ENCODE results near the gene TMEM63C.
"Not testable (repeated sequence)": the region's sequence is repeated elsewhere in the genome, so short reads cannot be mapped to it uniquely, and the experiment has no call there.

Gene TMEM63C

GRCh38 chr14:77259025-77259715 lies 77.6 kb downstream of the TMEM63C start:
- DNase-seq, result no peak

- DNase-seq, result no peak
Measured at GRCh38 chr14:77260199-77260598, 78.6 kb downstream of the TMEM63C start.

GRCh38 chr14:77260631-77261030 lies 79.0 kb downstream of the TMEM63C start:
- no peak for DNase-seq

- DNase-seq, result no peak
Measured at GRCh38 chr14:77264466-77265186, 83.0 kb downstream of the TMEM63C start.

- no peak for DNase-seq
Measured at GRCh38 chr14:77265187-77265515, 83.6 kb downstream of the TMEM63C start.

GRCh38 chr14:77265561-77266335 lies 84.2 kb downstream of the TMEM63C start:
- no peak for DNase-seq

- no peak for DNase-seq
Measured at GRCh38 chr14:77266336-77266735, 84.7 kb downstream of the TMEM63C start.

- no peak for DNase-seq
Measured at GRCh38 chr14:77267937-77268699, 86.5 kb downstream of the TMEM63C start.

- no peak for DNase-seq
Measured at GRCh38 chr14:77268989-77269600, 87.5 kb downstream of the TMEM63C start.

GRCh38 chr14:77270361-77271112 lies 88.9 kb downstream of the TMEM63C start:
- no peak for DNase-seq

- DNase-seq, result no peak
Measured at GRCh38 chr14:77271113-77271710, 89.6 kb downstream of the TMEM63C start, which contains the start of gene NGB. Gene NGB (minus strand): TSS chr14:77271206. CDS start chr14:77270937, 269 bp downstream.

- DNase-seq, result no peak
Measured at GRCh38 chr14:77272261-77272660, 90.7 kb downstream of the TMEM63C start.

GRCh38 chr14:77273796-77274195 lies 92.2 kb downstream of the TMEM63C start:
- DNase-seq, result no peak

- no peak for DNase-seq
Measured at GRCh38 chr14:77275041-77275580, 93.5 kb downstream of the TMEM63C start.

GRCh38 chr14:77275601-77276017 lies 94.0 kb downstream of the TMEM63C start:
- DNase-seq, result no peak

GRCh38 chr14:77276295-77276935 lies 94.8 kb downstream of the TMEM63C start:
- DNase-seq, result no peak

- DNase-seq, result no peak
Measured at GRCh38 chr14:77276959-77277358, 95.4 kb downstream of the TMEM63C start.

GRCh38 chr14:77278461-77279230 lies 97.0 kb downstream of the TMEM63C start:
- no peak for DNase-seq

GRCh38 chr14:77279719-77280118 lies 98.1 kb downstream of the TMEM63C start:
- no peak for DNase-seq

GRCh38 chr14:77280921-77281320 lies 99.3 kb downstream of the TMEM63C start:
- DNase-seq, result not testable (repeated sequence)

All from activated CD4-positive, alpha-beta T cell treated with anti-CD3 and anti-CD28 coated beads, Interleukin-2, amount 50 U/mL, for 4 hours (primary cell).